Measurements from ENCODE around the gene UNC5C.

The UNC5C gene

DNA sequence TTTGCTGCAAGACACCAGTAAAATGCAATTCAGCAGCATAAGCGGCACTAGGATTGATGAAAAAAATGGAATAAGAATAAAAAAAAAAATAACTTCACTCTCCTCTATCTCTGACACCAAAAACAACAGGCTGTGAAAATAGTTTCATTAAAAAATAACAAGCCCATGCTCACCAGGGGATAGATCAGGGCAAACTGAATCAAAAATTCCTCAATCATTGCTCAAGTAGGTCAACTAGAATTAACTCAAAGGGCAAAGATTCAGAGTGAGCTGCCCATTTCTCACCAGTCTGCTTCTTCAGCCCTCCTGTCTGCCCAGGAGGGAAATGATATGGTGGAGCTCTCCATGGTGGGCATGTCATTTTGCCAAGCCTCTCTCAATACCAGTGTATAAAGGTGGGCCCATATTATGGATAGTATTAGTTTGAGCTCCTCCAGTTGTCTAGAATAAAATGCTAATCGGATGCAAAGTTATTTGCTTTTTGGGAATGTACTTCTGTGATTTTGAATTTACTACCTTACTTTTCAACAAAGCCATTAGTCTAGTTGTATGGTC lies 153.9 kb downstream of the UNC5C start:
- no peak for DNase-seq (ENCODE audit: low spot score)

DNA sequence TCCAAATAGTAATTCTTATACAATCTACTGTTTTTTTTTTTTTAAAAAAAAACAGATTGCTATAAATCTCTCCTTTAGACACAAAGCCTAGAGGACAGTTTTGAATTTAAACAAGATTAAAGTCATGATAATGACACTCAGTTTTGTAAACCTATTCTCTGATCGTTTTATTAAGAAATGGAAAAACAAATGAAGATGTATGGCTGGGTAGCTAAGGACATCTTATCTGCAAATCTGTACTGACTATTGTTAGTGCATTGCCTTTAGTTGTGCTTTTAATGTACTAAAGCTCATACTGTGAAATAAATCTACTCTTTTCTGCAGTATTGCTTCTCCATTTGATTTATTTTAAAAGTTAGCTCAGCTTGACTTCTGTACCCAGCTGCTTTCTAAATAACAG lies 155.0 kb downstream of the UNC5C start:
- no peak for DNase-seq (ENCODE audit: low spot score)

DNA sequence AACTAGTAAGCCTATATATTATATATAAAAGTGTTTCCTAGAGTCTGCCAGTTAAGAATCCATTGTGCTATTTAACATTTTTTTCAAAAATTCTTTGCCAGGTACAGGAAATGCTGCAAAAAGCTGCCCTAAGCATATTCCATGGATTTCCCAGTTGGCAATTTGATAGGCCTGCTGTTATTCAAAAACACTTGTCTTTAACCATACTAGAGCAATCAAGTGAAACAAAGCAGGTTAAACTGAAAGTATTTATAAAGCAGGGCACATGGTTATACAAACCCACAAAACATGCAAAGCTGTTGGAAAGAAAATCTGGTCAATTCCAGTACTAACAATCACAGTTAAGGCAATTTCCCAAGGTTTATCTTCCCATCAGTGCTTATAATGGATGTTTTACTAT lies 159.9 kb downstream of the UNC5C start:
- DNase-seq (ENCODE audit: low spot score) = no peak

DNA sequence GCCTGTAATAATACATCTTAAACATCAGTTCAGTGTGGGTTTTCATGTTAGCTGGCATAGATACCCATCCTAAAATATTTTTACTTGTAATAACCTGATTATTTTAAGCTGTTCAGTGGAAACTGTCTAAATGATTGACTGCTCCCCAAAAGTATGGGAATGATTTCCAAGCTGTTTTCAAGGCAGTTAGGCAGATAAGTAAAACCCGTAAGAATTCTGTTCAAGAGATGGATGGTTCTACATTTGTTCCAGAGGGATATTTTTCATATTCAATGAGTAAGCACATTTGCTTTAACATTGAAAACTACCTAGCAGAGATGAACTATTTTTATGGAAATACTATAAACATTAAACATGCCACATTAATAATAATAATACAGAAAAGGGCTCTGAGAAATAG lies 161.1 kb downstream of the UNC5C start:
- DNase-seq (ENCODE audit: low spot score) = no peak

DNA sequence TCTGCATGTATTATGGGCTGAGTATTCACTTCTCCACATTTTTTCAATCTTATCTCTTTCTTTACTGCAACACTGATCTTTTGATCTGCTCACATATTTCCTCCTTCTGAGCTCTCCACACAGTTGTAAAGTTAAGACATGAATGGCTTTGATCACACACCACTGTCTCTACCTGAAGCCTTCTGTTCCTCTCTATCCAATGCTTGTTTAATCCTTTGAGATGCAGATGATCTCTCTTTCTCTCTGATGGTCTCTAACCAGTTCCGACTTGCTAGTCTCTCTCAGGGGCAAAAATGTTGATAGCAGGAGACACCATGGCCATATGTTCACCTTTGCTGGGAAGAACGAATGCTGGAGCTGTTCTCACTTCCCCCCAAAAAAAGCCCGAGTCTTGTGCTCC lies 162.4 kb downstream of the UNC5C start:
- no peak for DNase-seq (ENCODE audit: low spot score)

DNA sequence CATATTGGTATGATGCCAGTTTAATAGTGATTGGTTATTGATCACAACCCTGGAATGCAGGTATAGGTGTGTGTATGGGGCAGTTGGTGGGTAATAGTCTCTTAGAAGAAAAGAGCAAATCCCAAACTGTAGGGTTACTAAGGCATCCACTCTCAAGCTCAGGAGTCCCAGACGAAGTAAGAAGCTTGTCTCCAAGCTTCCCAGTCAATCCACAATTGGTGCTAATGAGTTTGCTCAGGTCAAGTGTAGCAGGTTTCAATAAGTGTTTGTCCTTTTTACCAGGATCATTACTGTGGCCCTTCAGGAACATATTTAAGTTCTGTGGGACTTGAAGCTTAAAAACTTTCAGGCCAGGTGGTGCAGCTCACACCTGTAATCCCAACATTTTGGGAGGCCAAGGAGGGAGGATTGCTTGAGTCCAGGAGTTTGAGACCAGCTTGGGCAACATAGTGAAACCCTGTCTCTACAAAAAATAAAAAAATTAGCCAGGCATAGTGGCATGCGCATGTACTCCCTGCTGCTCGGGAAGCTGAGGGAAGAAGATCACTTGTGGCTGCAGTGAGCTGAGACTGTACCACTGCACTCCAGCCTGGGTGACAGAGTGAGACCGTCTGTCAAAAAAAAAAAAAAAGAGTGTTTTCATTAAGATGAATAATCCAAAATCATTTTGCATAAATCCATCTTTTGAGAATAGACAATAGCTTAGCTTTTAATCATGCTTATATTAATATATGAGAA lies 166.8 kb downstream of the UNC5C start:
- no peak for DNase-seq (ENCODE audit: low spot score)

DNA sequence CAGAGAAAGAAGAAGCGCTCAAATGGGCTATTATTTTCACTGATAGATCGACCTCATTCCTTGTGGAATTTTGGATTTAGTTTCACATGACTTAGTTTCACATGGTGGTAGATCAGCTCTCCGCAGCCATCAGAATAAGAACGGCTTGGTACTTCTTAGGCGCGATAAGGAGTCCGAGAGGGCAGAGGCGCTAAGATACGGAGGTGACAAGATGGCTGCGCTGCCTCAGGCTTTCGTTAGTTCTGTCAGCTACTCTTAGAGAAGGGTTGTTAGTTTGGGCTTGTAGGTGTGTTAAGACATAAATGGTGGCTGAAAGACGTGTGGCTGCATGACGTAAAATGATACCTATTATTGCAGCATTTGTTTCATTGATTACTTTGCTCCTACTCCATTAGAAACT lies 169.1 kb downstream of the UNC5C start:
- no peak for DNase-seq (ENCODE audit: low spot score)

DNA sequence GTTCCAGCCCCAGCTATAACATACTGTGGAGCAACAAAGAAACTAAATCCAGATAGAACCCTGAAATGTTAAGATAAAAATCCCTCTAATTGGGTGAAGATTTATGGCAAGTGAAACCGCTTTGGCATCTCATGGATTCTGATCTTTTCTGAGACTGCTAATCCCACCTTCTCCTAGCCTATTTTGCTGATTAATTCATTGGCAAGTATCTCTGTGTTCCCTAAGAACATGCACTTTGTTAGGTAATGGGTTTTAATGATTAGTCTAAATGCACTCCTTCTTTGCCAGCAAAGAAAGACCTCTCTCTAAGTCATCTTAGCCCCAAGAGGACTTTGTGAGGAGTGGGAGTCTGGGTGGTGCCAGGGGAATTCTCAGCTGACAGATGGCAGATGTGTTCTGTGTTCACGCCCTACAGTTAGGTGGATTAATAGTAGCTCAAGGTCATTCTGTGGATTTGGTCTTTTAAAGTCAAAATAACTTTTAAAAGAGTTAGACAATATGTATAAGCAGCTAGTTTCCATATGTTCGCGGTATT lies 171.3 kb downstream of the UNC5C start:
- no peak for DNase-seq (ENCODE audit: low spot score)

DNA sequence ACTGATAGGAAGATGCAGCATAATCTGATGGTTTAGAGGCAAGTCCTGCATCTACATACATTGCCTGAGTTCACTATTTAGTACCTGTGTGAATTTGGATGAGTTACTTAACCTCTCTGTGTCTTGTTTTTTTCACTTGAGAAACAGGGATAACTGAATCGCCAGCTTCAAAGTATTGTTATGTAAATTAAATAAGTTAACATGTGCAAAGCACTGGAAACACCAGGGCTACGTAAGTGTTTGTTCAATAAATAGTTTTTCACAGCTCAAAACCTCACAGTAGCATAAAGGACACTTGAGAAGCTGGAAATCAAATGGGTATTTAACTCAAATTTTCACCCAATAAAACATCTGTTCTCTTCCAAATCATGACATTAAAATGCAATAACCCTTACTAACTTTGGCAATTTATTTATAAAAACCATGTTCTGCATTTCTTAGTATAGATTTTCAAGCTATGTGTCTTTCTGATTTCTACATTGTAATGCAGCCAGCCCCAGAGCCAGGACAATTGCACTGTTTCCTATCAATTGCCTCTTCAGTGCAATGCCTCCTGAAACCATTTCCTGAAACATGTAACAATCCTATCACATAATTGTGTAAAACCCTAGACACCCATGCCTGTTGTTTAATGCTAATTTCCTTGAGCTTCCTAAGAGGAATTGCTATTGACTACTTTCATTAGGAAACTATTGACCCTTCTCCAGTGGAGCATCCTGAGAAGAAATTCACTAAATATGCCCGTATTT lies 177.1 kb downstream of the UNC5C start:
- DNase-seq (ENCODE audit: low spot score) = no peak

DNA sequence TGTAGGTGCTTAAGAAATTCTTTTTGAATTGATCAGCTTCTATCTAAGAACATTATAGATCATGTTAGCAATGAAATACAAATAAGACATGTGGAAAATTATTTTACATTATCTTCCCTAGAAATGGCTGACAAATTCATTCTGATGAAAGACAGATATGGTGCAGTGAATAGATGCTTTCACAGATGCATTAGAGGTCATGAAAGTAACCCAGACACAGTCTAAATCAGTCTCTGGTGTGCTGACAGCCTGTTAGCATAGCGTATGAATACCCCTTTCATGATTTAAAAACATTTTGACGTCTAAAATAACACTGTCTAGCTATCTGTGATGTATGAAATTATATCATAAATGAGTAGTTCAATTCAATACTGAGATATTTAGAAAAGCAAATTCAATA lies 180.9 kb downstream of the UNC5C start:
- no peak for DNase-seq (ENCODE audit: low spot score)

DNA sequence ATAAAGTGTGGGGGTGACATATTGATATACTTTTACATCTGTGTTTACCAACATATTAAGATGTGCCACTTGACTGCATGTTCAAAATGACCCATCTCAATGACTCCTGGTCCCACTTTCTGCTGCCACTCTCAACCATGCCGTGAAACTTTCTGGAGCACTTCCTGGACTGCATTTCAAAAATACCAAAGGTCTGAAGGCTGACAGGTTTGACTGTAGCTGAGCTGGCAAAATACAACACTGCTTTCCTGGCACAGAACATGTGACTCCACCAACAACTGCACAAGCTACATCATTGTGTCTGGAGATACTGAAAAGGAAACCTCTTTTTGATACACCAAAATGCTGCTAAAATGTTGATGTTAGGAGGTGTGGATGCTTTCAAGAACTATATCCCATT lies 184.8 kb downstream of the UNC5C start:
- no peak for DNase-seq (ENCODE audit: low spot score)

DNA sequence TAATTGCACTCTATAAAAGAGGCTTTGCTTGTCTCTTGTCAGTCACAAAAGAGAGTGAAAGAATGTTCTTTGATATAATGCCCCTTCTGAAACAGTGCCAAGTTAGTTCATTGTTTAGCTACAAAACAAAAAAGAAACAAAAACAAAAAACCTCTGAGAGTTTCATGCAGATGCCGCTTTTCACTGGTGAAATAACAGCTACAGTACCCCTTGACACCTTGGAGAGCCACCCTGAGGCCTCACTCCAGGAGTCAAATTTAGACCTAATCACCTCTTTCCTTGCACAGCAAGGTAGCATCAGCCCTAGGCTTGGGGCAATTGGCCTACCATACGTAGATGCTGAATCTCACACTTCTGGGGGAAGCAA lies 185.2 kb downstream of the UNC5C start:
- no peak for DNase-seq (ENCODE audit: low spot score)

DNA sequence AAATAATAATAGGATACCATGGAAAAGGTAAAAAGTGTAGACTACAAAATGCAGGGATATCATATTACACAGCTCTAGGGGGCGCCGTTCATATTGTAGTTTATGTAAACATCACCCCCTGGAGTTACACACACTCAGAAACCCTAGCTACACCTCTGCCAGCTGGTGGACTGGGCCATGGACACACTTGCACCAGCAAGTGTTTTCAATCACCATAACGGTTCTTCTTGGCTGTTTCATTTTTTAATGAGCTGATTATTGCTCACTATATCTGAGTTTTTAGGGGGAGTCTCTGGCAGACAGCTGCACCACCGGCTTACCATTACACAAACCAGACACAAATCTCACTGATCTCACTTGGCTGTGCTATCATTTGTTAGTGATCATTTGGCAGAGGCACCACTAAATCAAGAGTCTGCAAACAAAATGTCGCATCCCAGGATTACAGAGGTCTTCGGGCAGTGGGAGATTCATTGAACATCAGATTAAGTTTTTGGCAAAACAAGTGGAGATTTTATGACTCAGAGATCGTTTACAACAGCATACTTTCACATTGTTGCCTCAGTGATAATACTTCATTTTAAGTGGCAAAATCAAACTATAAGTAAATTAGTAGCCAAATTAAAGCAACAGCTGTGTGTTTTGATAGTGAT lies 185.7 kb downstream of the UNC5C start:
- no peak for DNase-seq (ENCODE audit: low spot score)

DNA sequence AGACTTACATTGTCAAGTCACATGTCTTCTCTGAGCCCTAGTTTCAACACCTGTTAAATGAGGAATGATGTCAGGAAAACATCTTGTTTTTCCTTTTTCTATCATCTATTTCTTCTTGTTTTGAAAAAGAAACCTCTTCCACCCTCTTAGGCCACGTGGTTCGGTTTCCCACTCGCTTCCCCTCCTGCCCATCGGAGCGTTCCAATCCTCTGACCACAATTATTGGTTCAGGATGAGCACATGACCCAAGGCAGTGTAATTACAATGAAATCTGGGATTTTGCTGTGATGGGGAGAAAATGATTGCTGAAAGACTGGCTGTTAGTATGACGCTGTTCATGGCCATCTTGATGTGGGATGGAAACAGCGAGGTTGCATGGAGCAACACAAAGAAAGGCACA lies 186.7 kb downstream of the UNC5C start:
- no peak for DNase-seq (ENCODE audit: low spot score)

DNA sequence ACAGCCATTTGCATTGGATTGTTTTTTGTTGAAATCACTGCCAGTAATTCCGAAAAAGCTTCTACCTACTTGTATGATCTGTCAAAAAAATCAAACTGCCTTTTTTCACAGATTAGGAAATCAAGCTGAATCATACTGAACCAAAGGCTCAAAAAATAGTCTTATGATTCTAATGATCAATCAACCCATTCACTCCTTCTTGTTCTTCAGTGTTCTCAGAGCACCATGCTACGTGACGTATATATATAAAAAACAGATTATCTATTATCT lies 187.1 kb downstream of the UNC5C start:
- DNase-seq (ENCODE audit: low spot score) = no peak

DNA sequence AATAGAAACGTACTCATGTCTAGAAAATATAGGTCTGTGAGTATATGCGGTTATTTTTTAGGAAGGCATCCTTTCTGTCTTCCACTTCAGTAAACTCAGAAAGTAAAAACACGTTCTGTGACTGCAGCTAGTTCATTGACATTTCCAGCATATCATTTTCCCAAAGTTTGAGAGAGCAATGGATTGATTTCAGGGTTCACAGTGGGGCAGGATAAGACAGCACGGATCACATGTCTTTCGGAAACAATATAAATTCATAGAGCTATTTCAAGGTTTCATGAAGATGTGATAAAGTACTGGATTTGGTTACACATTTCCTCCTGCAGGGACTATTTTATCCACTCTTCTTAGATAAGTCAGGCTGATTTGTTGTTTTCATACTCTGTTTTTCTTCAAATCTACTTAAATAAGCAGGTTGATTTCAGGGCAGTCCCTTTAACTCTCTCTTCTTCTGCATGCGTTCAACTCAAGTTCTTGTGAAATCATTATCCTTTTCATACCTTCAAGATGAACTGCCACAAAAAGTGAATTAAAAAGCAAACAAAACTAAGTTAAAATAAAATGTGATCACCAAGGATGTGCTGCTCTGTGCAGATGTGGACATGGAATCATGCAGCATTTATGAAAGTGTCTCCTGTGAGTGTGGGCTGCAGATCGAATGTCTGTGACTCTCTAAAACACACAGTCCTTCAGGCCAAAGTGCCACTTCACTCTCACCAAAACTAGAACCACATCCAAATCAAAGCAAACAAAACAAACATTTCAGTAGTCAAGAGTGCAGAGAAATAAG lies 187.7 kb downstream of the UNC5C start:
- no peak for DNase-seq (ENCODE audit: low spot score)

DNA sequence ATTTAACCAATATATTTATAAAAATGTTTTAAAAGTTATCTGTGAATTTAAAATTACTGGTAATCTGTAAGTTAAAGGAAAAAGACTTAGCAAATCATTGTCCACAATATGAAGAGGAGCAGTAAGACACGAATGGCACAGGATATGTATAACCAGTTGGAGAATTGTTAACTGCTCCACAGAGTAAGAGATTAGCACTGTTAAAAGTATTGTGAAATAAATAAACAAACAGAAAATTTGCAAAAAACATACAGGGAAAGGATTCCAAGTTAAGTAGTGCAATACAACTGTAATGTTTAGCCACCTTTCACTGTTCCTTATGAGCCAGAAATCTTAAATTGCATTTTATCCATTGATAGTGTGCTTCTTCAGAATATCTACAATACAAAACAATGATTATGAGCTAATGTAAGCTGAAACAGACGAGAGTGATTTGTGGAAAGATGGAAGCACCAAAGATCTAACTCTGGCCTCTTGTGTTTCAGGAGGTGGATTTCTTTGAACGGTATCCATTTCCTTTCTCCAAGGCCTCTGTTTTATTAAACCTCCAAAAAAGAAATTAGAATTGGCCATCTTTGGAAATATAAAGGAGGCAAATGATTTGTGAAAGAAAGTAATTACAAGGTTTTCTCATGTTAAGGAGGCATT lies 188.4 kb downstream of the UNC5C start:
- DNase-seq (ENCODE audit: low spot score) = no peak

DNA sequence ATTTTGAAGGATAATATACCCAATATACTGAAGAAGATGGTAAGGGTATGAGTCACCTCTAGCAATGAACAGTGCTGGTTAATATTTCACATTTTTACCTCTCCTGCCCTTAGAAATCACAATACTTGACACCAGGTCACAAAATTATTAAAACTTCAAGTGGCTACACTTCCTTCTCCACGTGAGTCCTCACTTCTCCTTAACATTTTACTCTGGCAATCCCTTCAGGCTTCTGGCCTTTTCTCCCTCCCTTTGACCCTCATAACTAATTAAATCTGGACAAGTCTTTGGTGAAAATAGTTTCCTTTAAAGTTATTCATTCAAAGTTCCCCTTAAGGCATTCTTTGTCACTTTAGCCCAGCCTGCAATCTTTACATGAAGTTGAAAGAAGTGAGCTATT lies 190.4 kb downstream of the UNC5C start:
- no peak for DNase-seq (ENCODE audit: low spot score)

DNA sequence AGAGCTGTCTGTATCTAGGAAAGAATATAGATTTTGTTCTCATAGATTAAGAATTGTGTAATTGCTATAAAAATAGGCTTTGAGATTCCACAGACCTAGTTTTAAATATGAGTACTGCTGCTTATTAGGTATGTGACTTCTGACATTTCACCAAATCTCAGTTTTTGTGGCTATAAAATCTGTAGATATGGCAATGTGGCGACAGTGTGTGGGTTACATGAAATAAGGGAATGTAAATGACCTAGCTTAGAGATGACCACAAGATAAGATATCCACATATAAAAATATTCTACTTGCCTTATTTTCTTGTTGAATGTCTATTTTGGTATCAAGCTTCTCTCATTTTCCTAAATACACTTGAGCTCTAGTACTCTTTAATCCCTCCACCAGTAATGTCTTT lies 193.8 kb downstream of the UNC5C start:
- no peak for DNase-seq (ENCODE audit: low spot score)

DNA sequence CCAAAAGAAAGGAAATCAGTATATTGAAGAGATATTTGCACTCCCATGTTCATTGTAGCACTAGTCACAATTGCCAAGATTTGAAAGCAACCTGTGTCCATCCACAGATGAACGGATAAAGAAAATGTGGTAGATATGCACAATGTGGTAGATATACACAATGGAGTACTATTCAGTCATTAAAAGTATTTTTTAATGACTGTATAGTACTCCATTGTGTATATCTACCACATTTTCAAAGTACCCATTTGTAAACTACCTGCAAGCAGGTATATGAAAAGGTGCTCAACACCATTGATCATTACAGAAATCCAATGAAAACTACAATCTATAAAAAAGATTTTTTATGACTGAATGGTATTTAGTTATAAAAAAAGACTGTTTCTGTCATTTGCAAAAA lies 200.4 kb downstream of the UNC5C start:
- DNase-seq (ENCODE audit: low spot score) = no peak

DNA sequence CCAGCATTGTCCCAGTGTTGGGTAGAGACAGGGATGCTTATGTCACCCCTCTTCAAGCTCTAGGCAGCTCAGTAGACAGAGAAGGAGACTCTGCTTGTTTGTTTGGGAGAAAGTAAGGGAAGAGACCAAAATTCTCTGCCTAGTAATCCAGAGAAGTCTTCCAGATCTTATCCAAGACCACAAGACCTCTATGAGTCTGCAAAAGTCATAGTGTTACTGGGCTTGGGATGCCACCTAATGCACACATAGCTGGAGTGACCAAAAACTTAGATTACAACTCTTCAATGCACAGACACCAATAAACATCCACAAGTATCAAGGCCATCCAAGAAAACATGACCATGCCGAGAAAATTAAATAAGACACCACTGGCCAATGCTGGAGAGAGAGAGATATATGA lies 205.5 kb downstream of the UNC5C start:
- DNase-seq (ENCODE audit: low spot score) = no peak

DNA sequence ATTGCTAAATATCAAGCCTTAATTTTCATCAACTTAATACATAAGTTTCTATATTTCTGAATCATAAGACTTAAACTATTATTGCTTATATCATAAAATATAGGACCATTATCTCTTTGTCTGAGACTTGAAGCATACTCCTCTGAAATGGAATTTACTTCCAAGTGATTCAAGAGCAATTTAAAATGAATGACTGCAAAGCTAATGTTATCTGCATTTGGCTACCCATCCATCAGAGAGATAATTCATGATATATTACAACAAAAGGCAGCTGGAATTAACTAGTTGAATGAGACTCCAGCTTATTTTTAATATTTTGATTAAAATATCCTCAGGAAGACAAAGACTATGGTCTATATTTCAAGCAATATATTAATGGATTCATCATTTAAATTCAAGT lies 208.6 kb downstream of the UNC5C start:
- no peak for DNase-seq (ENCODE audit: low spot score)

Measured in hepatic stellate cell (primary cell).